C4-2B (cell line): ENCODE data around the gene PGLYRP2.

Experiments
- ZFX ChIP-seq: fragments of 450-650 bp; IDR thresholded peaks from 2 replicates; pipeline ENCODE4 v1.6.1; 2017
- TF ChIP-seq, protein P1 (sequence below): fragments of 450-650 bp; conservative IDR thresholded peaks from 2 replicates; pipeline ENCODE4 v1.5.1; 2017; ENCODE audit warnings: mild to moderate bottlenecking

DNA sequence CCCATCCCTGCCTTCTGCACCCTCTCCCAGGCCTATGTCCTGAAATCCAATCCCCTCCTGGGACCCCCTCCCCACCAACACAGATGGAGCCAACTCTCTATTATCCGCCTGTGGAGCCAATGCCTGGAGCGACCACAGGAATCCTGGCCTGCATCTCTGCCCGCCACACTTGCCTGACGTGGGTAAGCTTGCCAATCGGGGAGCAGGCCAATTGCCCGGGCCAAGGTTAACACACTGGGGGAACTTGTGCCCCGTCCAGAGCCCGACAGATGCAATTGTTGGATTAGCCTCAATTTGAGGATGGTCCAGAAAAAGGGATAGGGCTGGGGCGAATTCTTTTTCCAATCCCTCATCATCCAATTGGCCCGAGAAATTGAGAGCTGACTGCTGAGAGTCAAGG lies 35.5 kb downstream of the PGLYRP2 start:
- TF ChIP-seq, protein P1, sequence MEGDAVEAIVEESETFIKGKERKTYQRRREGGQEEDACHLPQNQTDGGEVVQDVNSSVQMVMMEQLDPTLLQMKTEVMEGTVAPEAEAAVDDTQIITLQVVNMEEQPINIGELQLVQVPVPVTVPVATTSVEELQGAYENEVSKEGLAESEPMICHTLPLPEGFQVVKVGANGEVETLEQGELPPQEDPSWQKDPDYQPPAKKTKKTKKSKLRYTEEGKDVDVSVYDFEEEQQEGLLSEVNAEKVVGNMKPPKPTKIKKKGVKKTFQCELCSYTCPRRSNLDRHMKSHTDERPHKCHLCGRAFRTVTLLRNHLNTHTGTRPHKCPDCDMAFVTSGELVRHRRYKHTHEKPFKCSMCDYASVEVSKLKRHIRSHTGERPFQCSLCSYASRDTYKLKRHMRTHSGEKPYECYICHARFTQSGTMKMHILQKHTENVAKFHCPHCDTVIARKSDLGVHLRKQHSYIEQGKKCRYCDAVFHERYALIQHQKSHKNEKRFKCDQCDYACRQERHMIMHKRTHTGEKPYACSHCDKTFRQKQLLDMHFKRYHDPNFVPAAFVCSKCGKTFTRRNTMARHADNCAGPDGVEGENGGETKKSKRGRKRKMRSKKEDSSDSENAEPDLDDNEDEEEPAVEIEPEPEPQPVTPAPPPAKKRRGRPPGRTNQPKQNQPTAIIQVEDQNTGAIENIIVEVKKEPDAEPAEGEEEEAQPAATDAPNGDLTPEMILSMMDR: no peak
- no peak for TF ChIP-seq ZFX
